Endothelial cell of hepatic sinusoid (primary cell): ENCODE measurements around the gene AIF1.

ENCODE experiments used
- in situ Hi-C: cut with HindIII; loops from 2 replicates; pipeline ENCODE4 v1.10.0; 2017; ENCODE audit warnings: low sequenced_read_pairs

Gene AIF1

GRCh38 chr6:31661262-31662123, 46.5 kb downstream of the AIF1 start:
- in situ Hi-C loops, result no loop called here

DNA sequence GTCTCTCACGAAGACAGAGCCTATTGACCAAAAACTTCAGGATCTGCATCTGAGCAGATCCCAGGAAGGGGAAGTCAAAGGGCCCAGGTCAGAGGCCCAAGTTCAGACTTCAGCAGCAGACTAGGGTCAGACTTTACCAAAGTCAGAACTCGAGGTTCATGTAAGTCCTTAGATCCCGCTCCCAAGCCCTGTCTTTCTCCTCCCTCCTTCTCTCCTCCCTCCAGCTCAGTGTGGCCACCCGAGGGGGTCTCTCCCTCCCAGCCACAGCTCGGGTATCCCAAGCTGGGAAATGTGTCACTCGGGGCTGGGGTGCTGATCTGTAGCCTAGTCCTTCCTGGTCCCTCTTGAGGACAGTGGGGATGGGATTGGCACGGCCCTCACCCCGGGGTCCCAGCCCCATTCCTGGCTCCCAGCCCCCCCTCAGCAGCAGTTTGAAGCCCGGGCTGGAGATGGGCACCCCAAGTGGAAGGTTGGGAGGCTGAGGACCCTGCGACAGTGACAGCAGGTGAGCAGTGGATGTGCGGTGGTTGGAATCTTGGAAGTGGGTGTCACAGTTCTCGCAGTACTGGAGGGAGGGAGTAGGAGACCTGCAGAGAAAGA, 47.2 kb downstream of the AIF1 start:
- in situ Hi-C loops, result no loop called here

- in situ Hi-C loops, result no loop called here
Observed at GRCh38 chr6:31663126-31663960, 48.3 kb downstream of the AIF1 start.

GRCh38 chr6:31663961-31664789, 49.1 kb downstream of the AIF1 start:
- in situ Hi-C loops, result no loop called here

DNA sequence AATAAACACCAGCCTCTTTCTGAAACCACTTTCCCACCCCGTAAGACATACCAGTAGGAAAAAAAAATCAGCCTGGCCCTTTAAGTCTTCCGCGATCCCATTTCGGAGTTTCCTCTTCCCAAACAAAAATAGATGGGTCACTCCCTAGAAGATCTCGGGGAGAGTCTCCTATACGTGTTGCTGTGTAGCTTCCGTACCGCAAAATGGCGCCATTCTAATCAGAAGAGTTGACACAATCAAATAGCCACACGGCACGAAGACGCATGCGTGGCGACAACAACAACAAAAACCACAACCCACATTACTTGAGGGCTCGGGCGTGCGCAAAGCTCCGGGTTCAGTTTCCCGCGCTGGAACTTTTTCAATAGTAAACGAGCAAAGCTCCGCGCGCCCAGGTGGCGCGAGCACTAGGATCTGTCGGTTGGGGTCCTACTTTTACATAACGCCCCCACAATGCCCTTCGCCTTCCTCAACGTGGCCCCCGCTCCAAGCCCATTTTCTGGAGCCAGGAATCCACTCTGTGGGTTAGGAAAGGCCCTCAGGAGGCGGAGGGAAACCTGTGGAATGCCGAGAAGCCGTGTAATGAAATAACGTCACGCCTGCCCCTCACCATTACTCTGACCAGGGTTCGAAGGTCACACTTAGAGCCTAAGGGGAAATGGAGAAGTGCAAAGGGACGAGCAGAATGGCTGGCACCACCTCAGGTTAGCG, 49.9 kb downstream of the AIF1 start, which contains the start of gene GPANK1:
Gene GPANK1, minus strand, starts transcription at position 208 of the 711 bp plus-strand sequence. CDS start 519 bp downstream, outside the sequence.
- in situ Hi-C loops, result no loop called here

- in situ Hi-C loops, result no loop called here
Observed at GRCh38 chr6:31665501-31666336, 50.7 kb downstream of the AIF1 start, which contains the start of gene CSNK2B. Gene CSNK2B, plus strand, starts transcription at chr6:31666080. Its CDS starts 752 bp downstream, at chr6:31666832.

DNA sequence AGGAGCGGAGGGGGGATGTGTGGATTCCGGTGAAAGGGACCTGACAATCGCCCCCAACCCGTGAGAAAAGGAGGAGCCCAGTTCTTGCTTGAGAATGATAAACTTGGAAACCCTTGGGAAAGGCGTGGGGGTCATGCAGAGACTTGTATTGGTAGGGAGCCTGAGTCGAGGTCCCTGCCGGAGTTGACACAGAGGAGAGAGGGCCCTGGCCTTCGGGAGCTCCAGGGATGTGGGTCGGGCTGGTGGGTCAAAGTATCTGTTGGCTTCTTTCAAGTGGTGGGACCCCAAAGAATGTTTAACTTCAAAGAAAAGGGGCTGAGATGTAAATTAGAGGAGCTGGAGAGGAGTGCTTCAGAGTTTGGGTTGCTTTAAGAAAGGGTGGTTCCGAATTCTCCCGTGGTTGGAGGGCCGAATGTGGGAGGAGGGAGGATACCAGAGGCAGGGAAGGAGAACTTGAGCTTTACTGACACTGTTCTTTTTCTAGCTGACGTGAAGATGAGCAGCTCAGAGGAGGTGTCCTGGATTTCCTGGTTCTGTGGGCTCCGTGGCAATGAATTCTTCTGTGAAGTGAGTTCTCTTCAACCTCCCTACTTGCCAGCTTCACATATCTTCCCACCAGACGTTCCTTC, 51.4 kb downstream of the AIF1 start:
- in situ Hi-C loops, result no loop called here
